ENCODE measurements around the gene RAB11A.

RAB11A gene

DNA sequence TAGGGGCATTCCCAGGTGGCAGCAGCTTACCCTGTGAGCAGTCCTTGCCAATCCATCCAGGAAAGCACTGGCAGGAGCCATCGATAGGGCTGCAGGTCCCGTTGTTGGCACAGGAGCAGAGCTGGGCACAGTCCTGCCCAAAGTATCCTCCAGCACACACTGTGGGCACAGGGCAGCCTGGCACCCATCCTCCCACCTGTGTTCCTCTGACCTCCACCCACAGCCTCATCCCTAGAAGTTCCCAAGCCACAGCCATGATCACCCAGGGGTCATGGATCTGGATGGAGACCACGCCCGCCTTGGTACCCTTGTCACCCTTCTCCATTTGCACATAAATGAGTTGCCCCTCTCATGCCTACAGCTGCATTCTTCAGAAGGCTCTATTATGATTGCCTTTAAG, 48.6 kb downstream of the RAB11A start:
- no peak for DNase-seq (ENCODE audit: low read depth)

DNA sequence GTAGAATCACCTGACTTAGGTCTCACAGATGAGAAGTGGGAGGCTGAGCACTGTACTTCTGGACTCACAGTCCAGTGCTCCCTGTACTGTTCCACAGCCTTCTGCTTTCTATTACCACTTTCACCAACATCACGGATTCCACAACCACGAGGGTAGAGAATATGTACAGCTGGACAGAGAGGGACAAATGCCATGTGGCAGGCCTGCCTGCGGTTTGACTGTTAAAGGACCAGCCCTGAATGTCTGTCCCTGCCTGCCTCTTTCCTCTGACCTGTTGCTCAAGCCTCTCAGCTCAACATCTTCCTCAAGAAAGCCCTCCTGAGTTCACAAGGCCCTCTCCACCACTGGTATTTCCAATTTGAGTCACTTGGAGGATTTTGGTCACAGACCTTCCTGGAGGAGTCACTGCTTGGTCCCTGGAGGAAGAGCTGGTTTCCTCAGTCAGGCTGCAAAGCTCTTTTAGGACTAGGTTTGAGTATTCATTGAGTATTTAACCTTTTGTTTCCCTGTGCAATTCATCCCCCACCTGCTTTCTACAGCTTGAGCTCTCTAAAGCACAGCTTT, 49.1 kb downstream of the RAB11A start:
- DNase-seq (ENCODE audit: low read depth): no peak

DNA sequence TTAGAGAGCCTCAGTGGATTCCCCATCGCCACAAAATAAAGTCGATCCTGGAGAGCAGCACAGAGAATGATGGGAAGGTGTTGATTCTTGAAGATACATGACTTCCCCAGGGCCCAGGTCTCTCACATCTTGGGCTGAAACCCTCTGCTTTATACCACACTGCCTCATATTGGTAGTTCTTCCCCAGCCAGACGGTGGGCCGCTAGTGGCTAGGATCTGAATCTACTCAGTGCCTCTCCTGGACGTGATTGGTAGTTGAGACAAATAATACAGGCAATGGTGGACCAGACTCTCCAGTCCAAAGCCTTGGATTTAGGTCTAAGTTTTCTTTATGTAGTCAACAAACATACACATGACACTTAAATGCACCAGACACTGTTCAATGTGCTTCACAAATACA, 49.7 kb downstream of the RAB11A start:
- DNase-seq (ENCODE audit: low read depth): no peak

DNA sequence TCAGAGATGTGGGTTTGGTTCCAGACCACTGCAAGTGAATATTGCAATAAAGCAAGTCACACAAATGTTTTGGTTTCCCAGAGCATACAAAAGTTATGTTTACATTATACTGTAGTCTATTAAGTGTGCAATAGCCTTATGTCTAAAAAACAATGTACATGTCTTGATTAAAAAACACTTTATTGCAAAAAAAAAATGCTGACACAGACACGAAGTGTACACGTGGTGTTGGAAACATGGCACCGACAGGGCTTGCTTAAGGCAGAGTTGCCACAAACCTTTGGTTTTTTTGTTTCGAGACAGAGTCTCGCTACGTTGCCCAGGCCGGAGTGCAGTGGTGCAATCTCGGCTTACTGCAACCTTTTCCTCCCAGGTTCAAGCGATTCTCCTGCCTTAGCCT, 50.1 kb downstream of the RAB11A start:
- no peak for DNase-seq (ENCODE audit: low read depth)

DNA sequence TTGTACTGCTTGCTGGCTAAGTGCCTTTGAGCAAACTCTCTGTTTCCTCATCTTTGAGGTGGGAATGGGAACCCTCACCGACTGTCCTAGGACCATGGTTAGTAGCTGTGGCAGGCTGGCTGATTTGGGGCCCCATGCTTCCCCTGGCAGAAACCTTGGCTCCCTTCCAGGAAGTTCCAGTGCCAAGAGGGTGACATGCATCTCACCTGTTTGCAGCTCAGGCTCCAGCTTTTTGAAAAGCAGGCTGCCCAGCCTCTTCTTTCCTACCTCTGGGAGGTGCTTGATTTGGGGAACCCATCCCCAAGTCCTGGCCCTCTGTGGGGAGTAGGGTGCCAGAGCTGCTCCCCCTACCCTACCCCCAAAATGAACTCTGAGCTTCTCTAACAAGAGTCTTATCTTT, 50.8 kb downstream of the RAB11A start:
- no peak for DNase-seq (ENCODE audit: low read depth)

DNA sequence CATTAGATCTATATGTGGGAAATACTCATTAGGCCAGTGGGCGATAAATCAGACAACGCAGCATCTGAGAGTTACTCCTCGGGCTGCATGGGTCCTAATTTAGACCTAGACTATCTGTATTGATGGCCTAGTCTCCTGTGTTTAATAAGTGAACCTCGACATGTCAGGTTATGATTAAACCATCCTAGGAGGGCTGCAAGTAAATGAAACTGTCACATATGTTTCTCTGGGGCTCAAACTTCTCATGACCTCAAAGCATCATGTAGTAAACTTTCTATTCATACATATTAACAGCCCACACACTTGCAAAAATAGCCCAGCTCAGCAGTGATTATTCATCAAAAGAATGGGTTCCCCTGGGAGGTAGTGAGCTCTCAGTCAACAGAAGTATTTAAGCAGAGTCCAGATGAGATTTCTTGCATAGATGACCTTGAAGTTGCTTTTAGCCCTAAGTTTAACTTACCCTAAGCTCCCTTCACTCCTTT, 51.6 kb downstream of the RAB11A start:
- DNase-seq (ENCODE audit: low read depth): no peak

DNA sequence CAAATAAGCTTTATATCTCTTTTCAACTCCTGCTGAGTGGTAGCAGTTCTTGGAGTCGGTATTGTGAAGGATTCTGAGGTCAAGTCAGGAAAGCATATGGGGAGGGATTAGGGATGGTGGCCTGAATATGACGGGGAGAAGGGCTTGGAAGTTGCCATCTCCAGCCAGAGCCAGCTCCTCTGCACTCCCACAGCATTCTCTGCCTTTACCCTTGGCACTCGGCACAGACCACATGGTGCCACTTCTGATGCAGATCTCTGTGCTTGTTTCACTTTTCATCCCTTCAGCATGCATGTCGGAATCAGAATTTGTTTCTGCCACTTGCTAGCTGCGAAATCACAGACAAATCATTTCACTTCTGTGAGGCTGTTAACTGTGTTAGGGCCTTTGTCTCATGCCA, 52.5 kb downstream of the RAB11A start:
- no peak for DNase-seq (ENCODE audit: low read depth)

DNA sequence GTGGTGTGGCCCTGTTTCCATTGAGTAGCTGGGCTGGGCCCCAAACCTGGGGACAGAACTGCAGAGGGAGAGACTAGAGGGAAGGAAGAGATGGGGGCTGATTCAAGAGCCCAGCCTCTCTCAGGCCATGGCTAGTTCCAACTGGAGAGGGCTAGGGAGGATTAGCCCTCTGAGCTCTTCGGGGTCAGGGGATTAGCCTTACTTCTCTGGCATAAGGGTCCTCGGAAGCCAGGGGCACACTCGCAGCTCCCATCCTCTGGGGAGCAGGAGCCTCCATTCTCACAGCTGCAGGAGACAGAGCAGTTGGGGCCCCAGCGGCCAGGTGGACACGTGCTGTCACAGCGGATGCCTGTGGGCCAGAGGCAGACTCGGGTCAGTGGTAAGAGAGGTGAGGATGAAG, 53.3 kb downstream of the RAB11A start:
- DNase-seq (ENCODE audit: low read depth): no peak

DNA sequence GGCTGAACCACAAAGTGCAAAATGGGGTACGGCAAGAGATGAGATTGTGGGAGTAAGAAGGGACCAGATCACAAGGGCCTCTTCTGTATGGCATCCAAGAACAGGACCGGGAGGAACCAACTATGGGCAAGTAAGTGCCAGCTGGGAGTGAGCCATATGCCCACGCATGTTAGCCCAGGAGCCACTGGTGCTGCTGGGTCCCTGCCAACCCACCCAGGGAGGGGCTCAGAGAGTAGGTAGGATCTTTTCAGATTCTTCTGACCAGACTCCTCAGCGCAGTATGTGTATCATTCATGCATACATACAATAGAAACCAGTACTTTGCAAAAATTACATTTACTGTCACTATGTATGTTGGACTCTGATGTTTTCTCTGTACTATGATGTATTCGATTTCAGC, 54.0 kb downstream of the RAB11A start:
- DNase-seq (ENCODE audit: low read depth): no peak

DNA sequence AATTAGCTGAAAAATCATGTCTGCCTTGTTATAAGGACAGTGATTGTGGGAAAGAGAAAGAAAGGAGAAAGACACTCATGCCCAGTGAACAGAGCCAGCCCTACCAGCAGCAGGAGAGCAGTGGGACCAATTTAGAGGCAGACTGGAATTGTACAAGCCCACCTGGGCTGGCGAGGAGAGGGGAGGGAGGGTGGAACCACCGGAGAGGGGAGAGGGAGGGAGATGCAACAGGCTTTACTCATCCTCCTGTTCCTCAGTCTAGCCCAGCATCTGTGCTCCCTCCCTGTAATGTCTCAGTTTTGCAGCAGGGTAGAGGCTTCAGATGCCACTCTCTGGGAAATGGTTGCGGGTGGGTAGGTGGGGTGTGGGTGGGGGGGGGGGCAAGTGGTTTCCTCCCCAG, 54.7 kb downstream of the RAB11A start:
- DNase-seq (ENCODE audit: low read depth): no peak

DNA sequence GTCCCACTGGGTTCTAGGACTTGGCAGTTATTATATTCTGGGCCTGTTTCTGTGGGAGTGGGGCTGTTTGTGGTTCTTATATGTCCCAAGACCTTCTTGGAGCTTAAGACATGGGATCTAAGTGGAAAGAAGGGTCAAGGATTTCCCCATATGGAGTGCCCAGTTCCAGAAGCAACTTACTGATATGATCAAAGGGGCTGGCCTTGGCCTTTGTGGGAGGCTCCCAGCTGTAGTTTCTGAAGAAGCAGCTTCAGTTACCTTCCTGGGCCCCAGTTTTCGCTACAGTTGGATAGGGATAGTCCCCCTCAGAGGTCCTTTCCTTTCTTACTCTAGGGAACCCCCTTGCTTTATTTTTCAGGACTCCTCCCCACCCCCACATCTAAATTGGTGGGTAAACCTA, 56.0 kb downstream of the RAB11A start:
- no peak for DNase-seq (ENCODE audit: low read depth)

DNA sequence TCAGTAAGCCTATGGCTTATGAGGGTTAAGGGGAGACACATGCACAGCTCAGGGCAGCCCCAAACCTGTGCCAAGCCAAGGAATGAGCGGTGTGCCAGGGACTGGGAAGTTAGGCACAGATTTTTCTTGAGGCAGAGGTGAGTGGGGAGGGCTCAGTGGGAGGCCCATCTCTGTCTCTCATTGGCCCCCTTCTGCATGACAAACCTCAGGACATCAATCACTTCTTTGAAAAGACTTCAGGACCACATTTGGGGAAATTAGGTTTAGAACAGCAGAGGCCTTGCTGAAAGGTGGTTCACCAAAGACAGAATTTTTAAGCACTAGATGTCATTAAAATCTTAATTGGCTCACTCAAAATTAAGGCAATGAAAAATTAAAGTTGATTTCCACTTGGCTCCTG, 57.2 kb downstream of the RAB11A start:
- DNase-seq (ENCODE audit: low read depth): no peak

DNA sequence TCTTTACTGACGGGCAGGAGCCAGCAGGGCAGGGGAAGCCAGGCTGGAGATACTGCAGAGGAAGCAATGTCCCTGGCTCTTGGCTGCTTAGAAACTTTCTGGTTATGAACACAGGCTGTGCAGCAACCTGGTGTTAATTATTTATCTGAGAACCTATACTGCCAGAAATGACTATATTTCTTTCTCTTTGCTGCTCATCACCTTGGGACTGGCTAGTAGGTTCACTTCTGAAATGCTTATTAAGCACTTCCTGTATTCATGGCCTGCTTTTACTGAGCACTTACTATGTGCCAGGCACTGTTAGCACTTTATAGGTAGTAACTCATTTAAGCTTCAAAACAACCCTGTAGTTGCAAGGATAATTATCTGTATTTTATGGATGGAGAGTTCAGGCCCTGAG, 57.6 kb downstream of the RAB11A start:
- DNase-seq (ENCODE audit: low read depth): no peak

DNA sequence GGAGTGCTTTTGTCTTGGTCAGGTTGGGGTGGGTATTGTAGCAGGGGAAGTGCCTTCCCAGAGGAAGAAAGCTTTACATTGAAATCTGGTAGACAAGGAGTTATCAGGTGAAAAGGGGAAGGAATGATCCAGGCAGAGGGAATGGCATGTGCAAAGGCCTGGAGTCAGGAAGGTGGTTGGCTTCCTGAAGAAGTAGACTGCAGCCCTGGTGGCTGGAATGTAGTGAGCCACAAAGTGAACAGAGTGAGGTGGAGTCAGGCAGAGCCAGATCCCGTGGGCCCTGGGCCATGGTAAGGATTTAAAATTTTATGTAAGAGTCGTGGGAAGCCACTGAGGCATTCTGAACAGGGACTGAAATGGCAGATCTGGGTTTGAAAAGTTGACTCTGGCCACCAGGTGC, 58.3 kb downstream of the RAB11A start:
- no peak for DNase-seq (ENCODE audit: low read depth)

DNA sequence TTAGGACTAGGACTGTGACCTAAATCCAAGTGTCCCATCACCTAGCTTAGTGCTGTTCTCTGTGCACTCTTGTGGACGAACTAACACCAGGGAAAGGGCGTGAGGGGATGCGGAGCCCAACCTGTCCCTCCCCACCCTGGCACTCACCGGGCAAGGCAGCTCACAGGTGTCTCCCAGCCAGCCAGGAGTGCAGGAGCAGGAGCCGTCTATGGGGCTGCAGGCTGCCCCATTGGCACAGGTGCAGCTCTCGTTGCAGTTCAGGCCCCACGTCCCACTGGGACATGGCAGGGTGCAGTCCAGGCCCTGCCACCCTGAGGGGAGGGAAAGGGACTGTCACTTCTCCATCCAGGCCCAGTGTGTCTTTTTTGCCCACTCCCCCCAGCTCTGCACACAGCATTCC, 60.3 kb downstream of the RAB11A start:
- DNase-seq (ENCODE audit: low read depth): no peak

DNA sequence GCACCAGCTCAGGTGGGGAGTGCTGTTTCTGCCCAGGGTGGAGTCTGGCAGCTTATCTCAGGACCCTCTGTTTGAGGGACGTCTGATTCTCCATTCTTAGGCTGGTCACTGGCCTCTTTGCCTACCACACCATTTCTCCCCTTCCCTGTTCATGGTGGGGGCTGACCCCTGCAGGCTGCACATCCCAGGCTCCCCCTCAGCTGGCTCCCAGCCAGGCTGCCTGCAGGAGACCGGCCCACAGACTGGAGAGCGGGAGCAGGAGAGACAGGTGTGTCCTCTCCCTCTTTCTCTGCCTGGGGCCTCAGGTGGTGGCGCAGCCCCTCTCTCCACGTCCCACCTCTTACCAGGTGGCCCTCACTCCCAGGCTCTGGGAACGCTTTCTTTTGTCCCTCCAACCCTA, 60.8 kb downstream of the RAB11A start:
- no peak for DNase-seq (ENCODE audit: low read depth)

DNA sequence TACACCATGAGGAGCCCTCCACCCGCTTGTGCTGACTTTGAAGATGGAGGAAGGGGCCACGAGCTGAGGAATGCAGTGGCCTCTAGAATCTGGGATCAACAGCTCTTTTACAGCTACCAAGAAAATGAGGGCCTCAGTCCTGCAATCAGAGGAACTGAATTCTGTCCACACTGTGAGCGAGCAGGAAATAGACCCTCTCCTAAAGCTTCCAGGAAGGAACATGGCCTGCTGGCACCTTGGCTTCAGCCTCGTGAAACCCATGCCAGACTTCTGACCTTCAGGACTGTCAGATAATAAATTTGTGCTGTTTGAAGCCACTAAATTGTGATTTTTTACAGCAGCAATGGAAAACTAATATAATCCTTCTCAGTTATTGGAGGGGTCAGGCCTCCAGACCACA, 61.9 kb downstream of the RAB11A start:
- DNase-seq (ENCODE audit: low read depth): no peak

DNA sequence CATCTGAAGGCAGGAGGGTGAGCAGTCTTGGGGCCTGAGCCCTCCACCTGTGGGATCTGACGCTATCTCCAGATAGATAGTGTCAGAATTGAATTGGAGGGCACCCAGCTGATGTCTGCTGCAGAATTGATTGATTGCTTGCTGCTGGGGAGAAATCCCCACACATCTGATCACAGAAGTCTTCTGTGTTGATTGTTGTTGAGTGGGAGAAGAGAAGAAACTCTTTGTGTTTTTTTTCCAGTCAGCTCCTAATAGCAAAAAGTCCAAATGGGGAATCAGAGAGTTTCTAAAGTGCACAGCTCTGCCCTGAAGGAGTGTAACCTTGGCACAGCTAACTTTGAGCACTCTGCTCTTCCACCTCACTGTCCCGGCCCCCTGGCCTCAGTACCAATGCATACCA, 66.1 kb downstream of the RAB11A start:
- DNase-seq (ENCODE audit: low read depth): no peak

DNA sequence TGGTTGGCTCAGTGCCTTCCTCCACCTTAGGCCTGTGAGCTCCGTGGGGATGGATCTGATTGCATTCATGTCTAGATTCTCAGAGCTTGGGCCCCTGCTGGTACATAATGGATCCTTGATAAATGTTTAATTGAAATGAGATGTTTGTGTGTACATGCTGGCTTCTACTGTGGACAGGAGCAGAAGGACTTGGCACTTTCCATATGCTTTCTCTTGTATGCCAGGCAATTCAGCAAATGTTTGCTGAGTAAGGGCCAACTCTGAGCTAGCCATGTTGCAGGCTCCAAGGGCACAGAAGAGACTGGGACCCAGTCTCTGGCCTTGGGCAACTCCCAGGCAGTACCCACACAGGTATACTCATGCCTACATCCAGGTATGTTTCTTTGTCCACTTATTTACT, 67.0 kb downstream of the RAB11A start:
- no peak for DNase-seq (ENCODE audit: low read depth)

DNA sequence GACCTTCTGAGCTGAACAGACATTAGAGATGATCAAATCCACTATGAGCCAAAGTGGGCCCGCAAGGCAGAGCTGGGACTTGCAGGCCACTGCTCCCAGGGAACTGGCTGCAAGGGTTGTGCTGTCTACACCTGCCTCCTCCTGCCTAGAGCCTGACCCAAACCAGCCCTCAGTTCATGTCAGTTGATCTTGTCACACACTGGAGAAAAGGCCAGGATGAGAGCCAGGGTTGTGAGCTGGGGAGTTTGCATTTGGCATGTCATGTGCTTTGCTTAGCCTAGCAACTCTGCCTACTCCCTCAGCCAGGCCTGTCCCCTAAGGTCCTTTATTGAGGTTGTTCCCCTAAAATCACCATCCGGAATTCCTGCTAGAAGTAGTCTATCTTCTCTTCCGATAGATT, 67.8 kb downstream of the RAB11A start:
- DNase-seq (ENCODE audit: low read depth): no peak

DNA sequence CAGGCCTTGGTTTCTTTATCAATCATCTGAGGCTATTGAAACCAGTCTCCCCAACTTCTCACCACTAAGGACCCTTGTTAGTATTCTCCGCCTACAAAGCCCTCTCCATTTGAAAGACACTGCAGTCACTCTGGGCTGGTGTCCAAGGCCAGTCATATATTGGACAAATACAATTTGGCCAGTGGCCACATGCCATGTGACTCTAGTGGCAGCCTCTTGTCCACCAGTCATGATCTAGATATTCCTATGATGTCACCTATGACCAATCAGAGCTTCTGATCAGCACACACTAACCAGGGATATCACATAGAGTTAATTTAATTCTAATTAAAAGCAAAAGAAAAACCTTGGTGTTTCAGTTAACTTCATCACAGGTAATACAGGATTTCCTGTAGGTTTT, 68.2 kb downstream of the RAB11A start:
- DNase-seq (ENCODE audit: low read depth): no peak

DNA sequence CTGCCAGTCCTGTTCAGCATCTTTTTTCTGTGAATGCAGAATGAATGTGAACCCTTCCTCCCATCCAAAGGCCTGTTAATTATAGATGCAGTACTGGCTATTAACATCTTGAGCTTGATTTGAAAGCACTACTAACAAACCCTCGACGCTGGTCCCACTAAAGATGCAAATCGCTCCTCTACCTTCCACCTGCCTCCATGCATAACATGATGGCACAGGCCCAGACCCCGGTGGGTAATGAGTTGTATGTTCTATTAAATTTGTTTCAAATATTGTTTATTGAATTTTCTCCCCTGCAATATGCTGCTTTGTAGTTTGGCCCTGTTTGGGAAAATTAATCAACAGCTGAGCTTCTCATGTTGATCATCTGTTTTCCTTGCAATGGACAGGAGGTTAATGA, 69.3 kb downstream of the RAB11A start:
- DNase-seq (ENCODE audit: low read depth): no peak

DNA sequence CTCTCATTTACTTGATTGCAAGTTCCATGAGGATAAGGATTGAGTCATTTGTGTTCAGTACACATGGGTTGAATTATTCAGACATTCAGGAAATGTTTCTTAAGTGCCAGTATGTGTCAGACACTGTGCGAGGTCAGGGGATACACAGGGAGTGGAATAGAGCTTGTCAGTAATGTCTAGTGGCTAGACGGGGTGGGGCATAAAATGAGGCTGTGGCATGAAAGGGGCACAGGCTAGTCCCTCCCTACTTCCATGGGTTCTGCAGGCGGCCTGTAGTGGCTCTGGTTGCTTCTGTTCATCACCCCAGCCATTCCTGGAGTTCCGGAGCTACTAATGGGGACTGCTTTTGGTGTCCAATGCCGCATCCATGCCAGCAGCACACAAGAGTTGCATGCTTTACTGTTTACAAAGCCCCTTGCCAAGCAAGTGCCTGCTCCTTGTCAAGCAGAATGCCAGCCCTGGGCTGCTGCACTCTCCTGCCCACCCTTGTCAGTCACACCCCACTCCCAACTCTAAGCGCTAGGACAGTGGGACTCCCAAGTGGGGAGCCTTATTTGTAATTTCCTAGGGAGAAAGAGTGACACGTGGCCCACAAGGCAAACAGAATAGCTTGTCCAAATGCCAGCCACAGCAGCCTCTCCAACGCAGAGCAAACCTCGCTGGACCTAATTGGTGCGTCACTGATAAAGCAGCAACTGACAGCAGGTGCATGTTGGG, 70.8 kb downstream of the RAB11A start:
- no peak for DNase-seq (ENCODE audit: low read depth)

DNA sequence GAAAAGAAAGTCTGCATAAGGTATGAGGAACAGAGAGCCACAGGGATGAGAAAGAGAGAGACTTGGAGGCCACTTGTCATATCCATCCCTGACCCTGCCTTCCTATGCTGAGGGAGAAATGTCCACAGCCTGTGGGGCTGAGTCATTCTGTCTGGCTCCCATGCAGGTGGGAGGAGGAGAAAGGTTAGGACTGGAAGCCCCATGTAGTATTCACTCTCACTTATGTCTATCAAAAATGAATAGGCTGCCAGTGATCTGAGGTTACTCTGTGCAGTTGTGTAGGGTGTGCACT, 71.3 kb downstream of the RAB11A start:
- DNase-seq (ENCODE audit: low read depth): no peak

All from activated T-helper 9 cell treated with anti-CD3 and anti-CD28 coated beads, Interleukin-2, amount 50 U/mL, for 16 hours (primary cell).